NCI-H748 (cell line): ENCODE data around the gene PTCH1.
A peak's percentile ranks its signal among the peaks of the same experiment; 100 is the strongest.

ENCODE experiments used
- DNase-seq: peaks from one replicate; lab custom pipeline; 2025; ENCODE audit not compliant: unreplicated experiment; lab: John Stamatoyannopoulos, UW

The PTCH1 gene

DNA sequence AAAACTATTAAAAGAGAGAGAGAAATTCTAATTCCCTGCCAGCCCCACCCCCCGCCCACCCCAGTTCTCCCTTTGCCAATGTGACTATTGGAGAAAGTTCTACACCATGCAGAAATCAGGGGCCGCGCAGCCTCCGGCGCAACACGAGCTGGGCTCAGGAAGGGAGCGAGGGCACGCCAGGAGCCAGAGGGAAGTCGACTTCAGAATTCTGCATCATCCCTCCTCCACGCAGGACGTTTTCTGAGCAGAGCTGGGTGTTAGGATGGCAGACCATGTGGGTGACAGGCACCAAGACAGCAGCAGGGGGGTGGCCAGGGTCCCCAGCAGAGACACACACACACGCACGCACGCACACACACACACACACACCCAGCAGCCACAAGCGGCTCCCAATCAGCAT, 72.6 kb downstream of the PTCH1 start:
- no peak for DNase-seq

DNA sequence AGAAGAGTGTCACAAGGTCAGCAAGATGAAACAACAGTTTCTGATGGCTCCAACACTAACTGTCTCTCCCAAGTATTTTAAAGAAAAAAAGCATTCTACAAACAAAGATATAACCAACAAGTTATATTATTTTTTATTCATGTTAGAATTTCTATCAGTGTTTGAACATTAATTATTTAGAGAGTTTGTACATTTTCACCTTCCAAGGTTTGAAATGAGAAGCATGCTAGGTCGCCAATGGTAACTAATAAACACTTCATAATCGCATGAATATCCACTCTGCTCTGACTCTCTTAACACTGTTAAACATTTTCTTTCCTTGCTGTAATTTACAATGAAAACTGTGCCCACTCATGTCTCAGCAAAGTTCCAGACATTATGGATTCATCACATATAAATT, 73.5 kb downstream of the PTCH1 start:
- DNase-seq, result no peak

DNA sequence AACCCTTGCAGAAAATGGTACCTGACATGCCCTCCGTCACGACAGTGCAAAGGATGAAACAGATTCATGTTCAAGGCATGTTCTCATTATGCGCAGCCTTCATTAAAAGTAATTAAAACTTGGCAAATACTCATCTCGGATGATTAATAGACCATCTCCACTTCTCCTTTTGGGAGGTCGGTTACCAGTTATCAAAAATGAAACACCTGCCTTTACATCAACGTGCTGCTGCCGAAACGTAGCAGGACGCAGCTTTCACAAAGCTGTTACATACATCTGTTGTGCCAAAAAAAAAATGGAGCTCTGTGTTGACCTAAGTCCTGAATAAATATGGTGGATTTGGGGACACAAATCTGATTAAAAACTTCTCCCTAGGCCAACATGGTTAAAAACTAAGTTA, 75.7 kb downstream of the PTCH1 start:
- no peak for DNase-seq

DNA sequence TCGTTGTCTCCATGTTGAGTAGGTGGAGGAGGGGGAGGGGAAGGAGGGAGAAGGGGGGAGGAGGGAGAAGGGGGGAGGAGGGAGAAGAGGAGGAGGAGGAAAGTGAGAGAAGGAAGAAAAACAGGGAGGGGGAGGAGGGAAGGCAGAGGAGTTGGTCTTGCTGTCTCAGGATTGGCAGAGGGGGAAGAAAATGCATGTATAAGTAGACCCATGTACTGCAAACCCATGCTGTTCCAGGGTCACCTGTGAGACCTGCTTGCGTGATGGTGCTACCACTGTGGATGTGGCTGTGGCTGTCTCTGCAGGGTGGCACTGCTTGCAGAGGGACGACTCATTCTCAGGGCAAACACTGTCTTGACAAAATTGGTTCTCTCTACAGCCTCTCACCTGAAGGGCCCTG, 76.3 kb downstream of the PTCH1 start:
- no peak for DNase-seq

DNA sequence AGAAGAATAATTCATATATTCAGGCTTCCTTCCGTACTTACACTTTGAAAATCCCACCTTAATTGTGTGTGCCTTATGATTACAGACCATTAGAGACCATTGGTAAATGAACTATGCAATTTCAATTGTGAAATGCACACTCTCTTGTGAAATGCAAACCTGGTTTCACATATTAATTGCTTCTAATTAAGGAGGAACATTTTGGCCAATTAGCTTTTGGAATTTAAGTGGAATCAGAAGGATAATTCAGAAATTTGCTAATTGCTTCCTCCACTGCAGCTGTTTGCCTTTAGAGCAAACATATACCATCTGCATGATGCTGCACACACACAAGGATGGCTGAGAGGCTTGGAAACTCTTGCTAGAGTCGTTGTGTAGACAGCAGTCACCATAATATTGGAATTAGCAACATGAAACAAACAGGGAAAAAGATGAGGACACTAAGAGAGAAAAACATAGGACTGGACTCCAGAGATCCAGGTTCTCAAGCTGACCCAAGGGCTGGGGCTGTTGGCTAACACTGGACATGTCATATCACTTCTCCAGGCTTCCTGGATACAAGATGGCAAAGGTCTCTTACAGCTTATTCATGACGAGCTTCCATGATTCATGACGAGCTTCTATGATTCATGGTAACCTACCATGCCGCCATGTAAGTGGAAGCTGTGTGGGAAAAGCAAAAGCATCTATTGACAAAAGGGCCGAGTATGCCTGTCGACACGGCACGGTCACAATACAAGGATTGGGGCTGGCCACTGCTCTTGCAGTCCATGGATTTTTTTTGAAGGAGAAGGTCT, 78.0 kb downstream of the PTCH1 start:
- DNase-seq, result no peak

DNA sequence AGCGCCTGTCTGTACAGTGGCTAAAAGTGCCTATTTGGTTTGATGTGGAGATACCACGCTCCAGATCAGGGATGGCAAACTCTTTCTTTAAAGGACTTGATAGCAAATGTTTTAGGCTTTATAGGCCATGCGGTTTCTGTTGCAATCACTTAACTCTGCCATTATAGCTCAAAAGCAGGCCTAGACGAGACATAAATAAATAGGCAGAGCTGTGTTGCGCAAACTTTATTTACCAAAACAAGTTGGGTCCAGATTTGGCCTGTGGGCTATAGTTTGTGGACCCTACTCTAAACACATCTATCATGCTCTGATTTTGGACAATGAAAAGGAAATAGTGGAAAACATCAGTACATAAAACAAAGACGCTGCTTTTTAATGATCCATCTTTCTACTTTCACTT, 79.2 kb downstream of the PTCH1 start:
- no peak for DNase-seq

DNA sequence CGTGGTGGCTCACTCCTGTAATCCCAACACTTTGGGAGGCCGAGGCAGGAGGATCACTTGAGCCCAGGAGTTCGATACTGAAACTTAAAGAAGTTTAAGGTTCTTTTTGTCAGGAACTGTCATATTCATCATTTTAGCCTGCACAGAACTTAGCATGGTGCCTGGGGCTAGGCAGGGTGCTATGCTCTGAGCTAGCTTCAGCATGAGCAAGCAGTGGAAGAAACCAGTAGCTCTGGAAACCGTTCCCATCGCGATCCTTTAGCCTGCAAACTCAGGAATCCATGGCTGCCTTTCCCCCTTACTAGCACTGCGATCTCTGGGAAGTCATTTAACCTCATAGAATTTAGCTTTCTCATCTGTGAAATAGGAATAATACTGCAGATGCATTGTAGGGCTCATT, 80.4 kb downstream of the PTCH1 start:
- DNase-seq, result no peak

DNA sequence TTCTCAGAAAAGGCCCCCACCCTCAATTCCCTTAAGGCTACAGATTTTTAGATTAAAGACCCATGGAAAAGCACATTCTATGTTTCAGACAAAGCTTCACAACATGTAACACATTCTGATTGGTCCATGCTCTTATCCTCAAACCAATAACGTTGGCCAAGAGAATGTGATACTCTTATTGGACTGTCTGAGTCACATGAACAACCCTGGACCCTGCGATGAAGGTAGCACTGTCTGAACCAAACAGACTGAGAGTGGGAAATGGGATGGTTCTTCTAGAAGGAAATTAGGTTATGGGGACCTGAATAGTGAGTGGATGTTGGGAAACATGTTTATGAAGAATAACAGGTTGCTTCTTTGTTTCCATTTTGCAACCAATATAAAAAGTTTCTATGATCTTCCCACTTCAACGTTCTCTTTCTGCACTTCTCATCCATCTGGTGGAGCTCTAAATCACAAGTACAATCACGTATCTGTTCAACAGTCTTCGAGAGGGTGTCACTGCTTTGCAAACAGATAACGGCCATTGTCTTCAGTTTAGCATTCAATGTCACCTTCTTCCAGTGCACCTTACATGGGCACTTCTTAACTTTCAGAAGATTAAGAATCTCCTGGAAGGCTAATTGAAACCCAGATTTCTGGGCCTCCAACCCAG, 81.6 kb downstream of the PTCH1 start:
- DNase-seq, result no peak

DNA sequence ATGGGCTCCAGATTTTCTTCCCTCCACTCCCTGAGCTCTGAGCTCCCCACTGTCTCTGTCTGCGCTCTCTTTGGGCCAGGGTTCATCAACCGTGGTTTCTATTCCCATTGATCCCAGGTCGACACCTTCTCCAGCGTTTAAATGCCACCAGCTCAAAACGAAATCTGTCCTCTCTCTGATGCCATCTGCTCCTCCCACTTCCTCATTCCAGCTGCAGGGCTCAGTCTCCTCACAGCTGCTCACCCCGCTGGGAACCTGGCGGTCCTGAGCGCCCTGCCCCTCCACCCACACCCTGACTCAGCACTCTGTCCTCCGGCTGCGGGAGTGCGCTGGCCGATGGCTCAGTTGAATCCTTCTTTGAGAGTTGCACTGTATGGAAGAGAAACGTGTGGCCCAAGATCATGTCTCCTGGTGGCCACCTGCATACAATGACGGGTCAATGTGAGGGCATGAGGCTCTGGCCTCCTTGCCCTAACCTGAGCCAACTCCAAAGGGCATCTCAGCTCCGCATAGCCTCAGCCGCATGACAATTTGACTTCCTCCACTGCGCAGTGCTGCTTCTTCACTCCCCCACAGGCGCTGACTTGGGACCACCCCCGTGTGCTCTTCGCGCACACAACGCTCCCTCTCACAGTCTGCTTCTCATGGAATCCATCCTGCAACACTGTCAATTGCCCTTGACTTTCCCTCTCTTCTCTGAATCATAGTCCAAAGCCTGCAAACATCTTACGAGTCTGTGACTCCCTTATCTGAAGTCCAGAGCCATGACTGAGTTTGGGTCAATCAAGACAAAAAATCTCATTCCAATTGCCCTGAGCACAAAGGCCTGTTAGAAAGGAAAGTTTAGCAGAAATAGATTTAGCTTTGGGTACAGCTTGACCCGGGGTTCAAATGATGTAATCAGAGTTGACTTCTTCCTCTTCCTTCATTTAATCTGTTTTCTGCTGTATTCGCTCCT, 82.4 kb downstream of the PTCH1 start:
- no peak for DNase-seq

DNA sequence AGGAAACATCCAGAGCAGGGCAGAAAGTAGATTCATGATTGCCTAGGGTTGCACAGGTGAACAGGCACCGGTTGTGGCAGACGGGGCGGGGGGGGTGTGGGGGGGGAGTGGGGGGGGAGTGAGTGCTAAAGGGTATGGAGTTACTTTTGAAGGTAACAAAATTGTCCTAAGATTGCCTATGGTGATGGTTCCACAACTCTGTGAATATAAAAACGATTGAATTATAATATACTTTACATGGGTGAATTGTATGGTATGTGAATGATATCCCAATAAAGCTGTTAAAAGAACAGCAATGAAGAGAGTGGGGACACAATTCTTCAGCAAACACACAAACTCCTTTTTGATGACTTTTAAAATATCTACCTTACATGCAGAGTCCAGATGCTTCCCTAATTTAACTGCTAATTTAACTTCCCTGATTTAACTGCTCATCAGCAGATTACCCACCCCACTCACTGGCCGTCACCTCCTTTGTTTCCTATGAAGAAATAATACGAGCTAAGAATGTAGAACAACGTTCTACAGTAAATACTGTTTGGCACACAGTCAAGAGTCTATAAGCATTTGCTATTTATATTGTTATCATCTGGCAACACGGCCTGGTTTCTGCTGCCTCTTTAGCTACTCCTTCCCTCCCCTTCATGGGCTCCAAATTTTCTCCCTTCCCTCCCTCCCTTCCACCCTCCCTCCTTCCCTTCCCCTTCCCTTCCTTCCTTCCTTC, 83.5 kb downstream of the PTCH1 start:
- DNase-seq, result peak; percentile 25

DNA sequence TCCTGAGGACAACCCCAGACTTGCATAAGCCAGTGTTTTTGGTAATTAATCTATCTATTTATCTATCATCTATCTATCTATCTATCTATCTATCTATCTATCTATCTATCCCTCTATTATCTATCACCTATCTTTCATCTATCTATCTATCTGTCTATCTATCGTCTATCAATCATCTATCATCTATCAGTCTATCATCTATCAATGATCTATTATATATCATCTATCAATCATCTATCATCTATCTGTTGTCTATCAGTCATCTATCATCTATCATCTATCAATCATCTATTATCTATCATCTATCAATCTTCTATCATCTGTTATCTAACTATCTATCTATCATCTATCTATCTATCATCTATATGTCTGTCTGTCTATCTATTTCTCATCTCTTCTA, 85.5 kb downstream of the PTCH1 start:
- no peak for DNase-seq

DNA sequence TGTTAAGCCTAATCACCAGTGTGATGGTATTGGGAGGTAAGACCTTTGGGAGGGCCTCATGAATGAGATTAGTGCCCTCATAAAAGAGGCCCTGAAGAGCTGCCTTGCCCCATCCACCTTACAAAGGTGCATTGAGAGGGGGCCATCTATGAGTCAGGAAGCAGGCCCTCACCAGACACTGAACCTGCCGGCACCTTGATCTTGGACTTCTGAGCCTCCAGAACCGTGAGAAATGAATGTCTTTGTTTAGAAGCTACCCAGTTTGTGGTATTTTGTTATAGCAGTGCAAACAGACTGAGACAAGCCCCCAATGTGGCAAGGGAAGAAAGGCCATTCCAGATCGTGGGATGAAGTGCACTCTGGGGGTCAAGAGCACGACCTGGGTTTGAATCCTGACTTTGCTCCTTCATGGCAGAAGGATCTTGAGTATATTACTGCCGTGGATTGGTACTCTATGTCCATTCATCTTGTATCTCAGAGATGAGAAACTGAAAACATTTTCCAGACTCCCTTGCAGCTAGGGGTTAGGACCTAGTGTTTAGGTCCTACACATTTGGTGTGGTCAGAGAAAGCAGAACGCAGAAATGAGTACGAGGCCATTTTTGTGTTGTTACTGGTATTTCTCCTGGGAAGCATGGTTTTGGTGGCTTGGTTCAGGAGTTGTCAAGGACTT, 86.7 kb downstream of the PTCH1 start:
- no peak for DNase-seq

DNA sequence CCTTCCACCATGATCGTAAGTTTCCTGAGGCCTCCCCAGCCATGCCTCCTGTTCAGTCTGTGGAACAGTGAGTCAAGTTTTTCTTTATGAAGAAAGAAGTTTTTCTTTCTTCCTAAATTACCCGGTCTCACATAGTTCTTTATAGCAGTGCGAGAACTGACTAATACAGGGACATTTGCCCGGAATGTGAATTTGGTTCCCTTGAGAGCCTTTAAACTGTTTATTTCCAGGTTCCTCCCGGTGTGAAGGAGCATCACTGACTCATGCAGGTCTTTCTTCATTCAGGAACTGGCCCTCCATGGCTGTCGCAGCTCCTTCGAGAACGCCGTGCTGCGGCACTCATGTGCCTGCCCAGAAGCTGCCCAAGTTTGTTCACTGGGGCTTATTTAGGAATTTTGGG, 87.7 kb downstream of the PTCH1 start:
- DNase-seq, result no peak

DNA sequence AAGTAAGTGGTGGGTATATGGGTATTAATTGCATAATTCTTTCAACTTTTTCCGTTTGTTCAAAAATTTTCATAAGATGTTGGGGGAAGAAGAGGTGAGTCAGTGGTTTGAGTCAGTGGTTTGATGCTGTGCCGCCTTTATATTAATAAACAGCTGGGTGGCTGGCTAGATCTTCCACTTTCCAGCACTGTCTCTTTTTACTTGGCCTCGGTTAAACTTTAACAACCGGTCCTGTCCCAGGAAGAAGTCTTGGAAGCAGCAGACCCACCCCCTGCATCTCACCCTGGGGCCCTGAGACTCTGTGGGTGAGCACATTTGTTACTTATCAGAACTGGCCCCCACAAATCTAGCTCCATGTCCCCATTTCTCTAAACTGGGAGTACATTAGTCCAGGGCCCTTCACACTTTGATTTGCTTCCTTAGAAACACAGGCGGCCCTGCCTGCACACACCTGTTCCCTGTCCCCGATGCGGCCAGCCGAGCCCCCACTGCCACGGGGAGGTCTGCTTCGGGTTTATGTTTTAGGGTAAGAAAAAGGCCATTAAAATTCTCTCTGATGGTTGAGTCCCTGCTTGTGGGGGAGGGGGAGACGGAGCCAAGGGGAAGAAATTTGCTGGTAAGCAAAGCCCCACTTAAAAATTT, 90.7 kb downstream of the PTCH1 start:
- peak; percentile 62 for DNase-seq

DNA sequence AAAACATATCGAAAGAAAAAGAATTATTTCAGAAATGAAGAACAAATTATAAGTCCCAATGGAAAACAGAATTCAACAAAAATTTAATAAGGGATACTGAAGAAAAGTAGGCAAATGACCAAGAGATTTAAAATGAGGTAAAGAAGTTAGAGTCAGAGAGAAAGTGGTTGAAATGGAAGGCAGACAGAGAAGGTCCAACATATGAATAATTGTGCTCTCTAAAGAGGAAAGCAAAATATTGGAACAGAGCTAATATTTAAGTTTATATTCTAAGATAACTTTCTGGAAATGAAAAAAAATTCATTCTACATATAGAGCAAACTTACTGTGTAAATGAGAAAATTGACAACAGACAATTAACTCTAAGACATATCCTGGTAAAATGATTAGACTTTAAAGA, 94.1 kb downstream of the PTCH1 start:
- no peak for DNase-seq

DNA sequence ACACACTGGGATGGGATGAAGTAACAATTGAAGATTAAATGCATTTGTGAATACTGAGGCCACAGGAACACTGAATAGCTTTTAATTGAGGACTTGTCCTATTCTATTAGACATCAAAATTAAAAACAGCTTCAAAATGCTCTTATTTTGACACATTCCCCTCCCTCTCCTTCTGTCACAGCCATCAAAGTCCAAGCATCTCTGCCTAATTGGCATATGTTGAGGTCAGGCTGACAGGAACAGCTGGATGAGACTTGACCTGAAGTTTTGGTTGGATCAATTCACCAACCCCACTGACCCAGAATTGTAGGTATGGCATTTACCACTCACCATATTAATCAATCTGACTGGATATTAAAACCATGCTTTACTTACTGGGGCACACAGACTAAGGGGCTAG, 96.3 kb downstream of the PTCH1 start:
- DNase-seq, result no peak

DNA sequence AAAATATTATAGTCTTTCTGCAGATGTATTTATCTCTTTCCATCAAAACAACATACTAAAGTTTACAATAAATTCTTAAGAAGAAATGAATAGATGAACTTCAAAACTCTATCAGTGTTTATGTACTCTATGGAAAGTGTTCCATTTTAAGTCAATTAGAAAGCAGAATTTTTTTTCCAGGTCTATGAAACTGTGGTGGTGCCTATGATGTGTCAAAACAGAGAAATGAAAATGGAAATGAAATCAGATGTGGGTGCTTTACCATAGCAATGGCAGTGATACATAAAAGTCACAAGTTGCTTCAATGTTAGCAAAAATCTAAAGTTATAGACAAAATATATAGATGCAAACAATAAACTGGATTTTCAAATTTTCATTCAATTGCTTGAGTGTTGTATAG, 97.3 kb downstream of the PTCH1 start:
- no peak for DNase-seq

DNA sequence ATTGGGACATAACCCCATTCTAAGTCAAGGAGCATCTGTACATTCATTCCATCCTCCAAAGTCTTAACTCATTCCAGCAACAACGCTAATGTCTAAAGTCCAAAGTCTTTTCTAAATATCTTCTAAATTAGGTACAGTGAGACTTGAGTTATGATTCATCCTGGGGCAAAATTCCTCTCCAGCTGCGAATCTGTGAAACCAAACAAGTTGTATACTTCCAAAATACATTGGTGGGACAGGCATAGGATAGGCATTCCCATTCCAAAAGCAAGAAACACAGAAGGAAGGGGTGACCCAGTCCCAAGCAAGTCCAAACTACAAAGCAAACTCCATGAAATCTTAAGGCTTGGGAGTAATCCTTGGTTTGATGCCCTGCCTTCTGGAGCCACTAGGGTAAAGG, 101.6 kb downstream of the PTCH1 start:
- DNase-seq, result no peak

DNA sequence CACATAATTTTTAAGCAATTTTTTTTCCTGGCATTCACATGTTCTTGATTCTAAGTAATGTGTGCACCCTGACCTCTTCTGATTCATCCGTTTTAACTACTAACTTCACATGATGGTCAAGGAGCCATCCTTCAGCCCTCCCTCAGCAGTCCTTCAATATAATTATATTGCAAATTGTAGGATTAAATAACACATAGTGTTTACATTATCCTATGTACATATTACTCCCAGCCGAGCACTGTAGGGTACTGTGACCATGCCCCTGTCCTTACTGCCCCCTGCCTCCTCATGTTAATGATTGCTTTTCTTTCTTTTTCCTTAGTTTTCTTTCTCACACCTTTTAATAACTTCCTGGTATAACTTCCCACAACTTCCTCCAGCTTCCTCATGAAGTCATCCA, 103.0 kb downstream of the PTCH1 start:
- peak; percentile 65 for DNase-seq
